Neural progenitor cell (in vitro differentiated cells): ENCODE results near the gene PTCH1. TPM values are rescaled to one million over a fixed set of nuclear protein-coding genes. Genes with fewer than 3 reads are reported as not detected.

Experiments
- DNase-seq: peaks from one replicate; pipeline ENCODE4 v3.0.0-alpha.2; 2016; ENCODE audit warnings: low spot score
- H2AFZ ChIP-seq: fragments of 200-600 bp; sonication (generic); replicated peaks from 2 replicates; pipeline ENCODE4 v1.6.1; 2016; ENCODE audit warnings: antibody characterized with exemption
- H3F3A ChIP-seq: fragments of 200-600 bp; sonication (generic); 2 replicates; pipeline ENCODE4 v1.6.1; 2016; ENCODE audit warnings: antibody characterized with exemption, low read depth
- H3K27ac ChIP-seq: fragments of 200-600 bp; sonication (generic); 2 replicates; pipeline ENCODE4 v1.5.1; 2016; ENCODE audit warnings: mild to moderate bottlenecking
- H3K27me3 ChIP-seq: fragments of 200-600 bp; sonication (generic); 2 replicates; pipeline ENCODE4 v1.6.1; 2016; ENCODE audit warnings: mild to moderate bottlenecking, moderate library complexity
- H3K36me3 ChIP-seq: fragments of 200-600 bp; sonication (generic); 2 replicates; pipeline ENCODE4 v1.5.1; 2016
- H3K4me1 ChIP-seq: fragments of 200-600 bp; sonication (generic); 2 replicates; pipeline ENCODE4 v1.6.1; 2016; ENCODE audit warnings: mixed run types
- H3K4me2 ChIP-seq: fragments of 200-600 bp; sonication (generic); 2 replicates; pipeline ENCODE4 v1.6.1; 2016
- H3K4me3 ChIP-seq: fragments of 200-600 bp; sonication (generic); 2 replicates; pipeline ENCODE4 v1.5.1; 2016
- H3K79me2 ChIP-seq: fragments of 200-600 bp; sonication (generic); 2 replicates; pipeline ENCODE4 v1.6.1; 2016; ENCODE audit warnings: low read depth
- H3K9ac ChIP-seq: fragments of 200-600 bp; sonication (generic); 2 replicates; pipeline ENCODE4 v1.6.1; 2016
- H3K9me3 ChIP-seq: fragments of 200-600 bp; sonication (generic); 2 replicates; pipeline ENCODE4 v1.5.1; 2016; ENCODE audit warnings: low read depth
- H4K20me1 ChIP-seq: fragments of 200-600 bp; sonication (generic); 2 replicates; pipeline ENCODE4 v1.6.1; 2016; ENCODE audit warnings: low read depth
- H3K27ac Mint-ChIP-seq: 3 replicates; pipeline ENCODE4 v1.8.0; 2021; ENCODE audit warnings: mixed read lengths
- H3K27me3 Mint-ChIP-seq: 2 replicates; pipeline ENCODE4 v1.8.0; 2022; ENCODE audit warnings: low read depth, mild to moderate bottlenecking, inconsistent platforms, moderate library complexity, mixed read lengths; ENCODE audit not compliant: insufficient read depth
- H3K36me3 Mint-ChIP-seq: 3 replicates; pipeline ENCODE4 v1.8.0; 2021; ENCODE audit warnings: mixed read lengths
- H3K4me1 Mint-ChIP-seq: 3 replicates; pipeline ENCODE4 v1.8.0; 2021; ENCODE audit warnings: mixed read lengths
- H3K4me3 Mint-ChIP-seq: 3 replicates; pipeline ENCODE4 v1.8.0; 2021; ENCODE audit warnings: mild to moderate bottlenecking, moderate library complexity, mixed read lengths
- H3K9me3 Mint-ChIP-seq: 3 replicates; pipeline ENCODE4 v1.8.0; 2020; ENCODE audit warnings: mixed read lengths
- EZH2 ChIP-seq: fragments of 200-600 bp; sonication (generic); IDR thresholded peaks from 2 replicates; pipeline ENCODE4 v1.6.1; 2017; ENCODE audit warnings: antibody characterized with exemption, mild to moderate bottlenecking, moderate library complexity
- EZH2phosphoT487 ChIP-seq: fragments of 200-600 bp; sonication (generic); IDR thresholded peaks from 2 replicates; pipeline ENCODE4 v1.6.1; 2017; ENCODE audit warnings: antibody characterized with exemption
- total RNA-seq: library from RNA; depleted of rRNA; stranded (reverse); fragments of >200 nt; gene quantifications from 2 replicates; pipeline ENCODE4 v1.2.3, GENCODE V29; 2015; ENCODE audit warnings: low replicate concordance
- TF ChIP-seq, protein P1 (sequence below): fragments of 200-600 bp; sonication (generic); IDR thresholded peaks from 2 replicates; pipeline ENCODE4 v1.5.1; 2017; ENCODE audit warnings: antibody characterized with exemption, mild to moderate bottlenecking

Gene PTCH1
- total RNA-seq, 1 donor from 2014 or later: 23.0 TPM

DNA sequence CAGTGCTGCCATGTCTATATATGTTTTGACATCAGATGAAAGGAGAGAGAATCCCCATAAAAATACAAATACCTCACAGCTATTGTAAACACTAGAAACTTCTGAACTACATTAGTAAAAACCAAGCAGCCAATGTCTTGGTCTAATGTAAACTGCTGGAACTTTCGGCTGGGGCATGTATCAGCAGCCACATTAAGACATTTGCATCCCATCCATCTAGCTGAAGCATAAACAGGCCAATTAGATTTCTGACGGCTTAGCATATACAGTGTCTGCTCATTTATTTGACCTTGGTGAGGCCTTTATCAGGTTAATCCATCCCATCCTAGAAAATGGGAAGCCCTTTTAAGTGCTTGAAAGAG, 65.7 kb downstream of the PTCH1 start:
- Mint-ChIP-seq H3K27ac (peak overlapping the region; percentile 76), H3K4me3 (peak overlapping the region; percentile 30), H3K36me3 (peaks cover 66% of the 10 kb centered on the region), H3K9me3 (no peaks in the 10 kb centered on the region), H3K4me1 (peaks cover 67% of the 10 kb centered on the region), H3K27me3 (peaks cover 4% of the 10 kb centered on the region)
- Histone ChIP-seq H3K27me3 (no peaks in the 10 kb centered on the region), H3K27ac (peak overlapping the region; percentile 93), H3K36me3 (no peaks in the 10 kb centered on the region), H2AFZ (no peak overlapping the region), H3K9ac (no peak overlapping the region), H3K79me2 (no peaks in the 10 kb centered on the region), H3K4me3 (peak overlapping the region; percentile 28), H3F3A (peaks cover 46% of the 10 kb centered on the region), H4K20me1 (peaks cover 41% of the 10 kb centered on the region), H3K4me1 (peaks cover 60% of the 10 kb centered on the region), H3K4me2 (peak overlapping the region; percentile 79), H3K9me3 (no peaks in the 10 kb centered on the region)
- DNase-seq: no peak
- TF ChIP-seq, protein P1, sequence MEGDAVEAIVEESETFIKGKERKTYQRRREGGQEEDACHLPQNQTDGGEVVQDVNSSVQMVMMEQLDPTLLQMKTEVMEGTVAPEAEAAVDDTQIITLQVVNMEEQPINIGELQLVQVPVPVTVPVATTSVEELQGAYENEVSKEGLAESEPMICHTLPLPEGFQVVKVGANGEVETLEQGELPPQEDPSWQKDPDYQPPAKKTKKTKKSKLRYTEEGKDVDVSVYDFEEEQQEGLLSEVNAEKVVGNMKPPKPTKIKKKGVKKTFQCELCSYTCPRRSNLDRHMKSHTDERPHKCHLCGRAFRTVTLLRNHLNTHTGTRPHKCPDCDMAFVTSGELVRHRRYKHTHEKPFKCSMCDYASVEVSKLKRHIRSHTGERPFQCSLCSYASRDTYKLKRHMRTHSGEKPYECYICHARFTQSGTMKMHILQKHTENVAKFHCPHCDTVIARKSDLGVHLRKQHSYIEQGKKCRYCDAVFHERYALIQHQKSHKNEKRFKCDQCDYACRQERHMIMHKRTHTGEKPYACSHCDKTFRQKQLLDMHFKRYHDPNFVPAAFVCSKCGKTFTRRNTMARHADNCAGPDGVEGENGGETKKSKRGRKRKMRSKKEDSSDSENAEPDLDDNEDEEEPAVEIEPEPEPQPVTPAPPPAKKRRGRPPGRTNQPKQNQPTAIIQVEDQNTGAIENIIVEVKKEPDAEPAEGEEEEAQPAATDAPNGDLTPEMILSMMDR: no peak
- TF ChIP-seq EZH2phosphoT487 (no peak), EZH2 (no peak)

DNA sequence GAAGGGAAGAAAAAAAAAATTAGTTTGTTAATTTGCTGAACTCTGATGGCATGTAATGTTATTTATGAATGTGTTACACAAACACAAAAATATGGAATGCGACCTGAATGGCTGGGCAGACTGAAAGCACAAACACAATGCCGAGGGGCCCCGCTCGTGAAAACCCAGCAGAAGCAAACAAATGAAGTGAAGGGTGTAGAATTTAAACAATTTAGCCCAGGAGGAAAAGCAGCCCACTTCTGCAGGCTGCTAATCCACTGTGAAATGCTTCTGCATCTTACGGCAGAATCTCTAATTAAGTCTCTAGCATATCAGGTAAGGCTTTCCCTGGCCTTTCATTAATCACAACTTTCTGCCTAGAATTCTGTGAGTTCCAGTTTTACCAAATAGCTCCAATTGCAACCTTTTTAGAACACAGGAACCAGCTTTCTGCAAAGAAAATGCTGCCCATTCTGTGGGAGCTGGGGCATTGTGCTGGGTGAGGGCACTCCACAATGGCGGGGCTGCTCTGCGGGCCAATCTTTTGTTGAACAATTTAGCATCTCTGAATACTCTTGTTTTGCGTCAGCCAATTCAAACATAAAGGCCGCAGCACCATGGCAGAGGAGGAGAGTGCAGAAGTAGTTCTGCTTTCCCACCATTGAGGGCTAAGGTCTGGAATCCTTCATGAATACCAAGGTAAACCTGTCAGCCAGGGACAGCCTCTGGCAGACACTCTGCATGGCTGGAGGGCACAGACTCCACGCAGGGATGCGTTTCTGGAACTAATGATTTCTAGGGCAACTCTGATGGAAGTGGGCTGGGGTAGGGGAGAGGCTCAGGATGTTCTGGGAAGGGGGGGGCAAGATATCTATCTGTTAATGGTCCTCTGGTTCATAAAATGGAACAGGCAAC, 66.4 kb downstream of the PTCH1 start:
- Histone ChIP-seq H2AFZ (no peak overlapping the region), H3K4me3 (peak overlapping the region; percentile 28), H3K4me2 (peak overlapping the region; percentile 79), H3K9me3 (no peaks in the 10 kb centered on the region), H3K27ac (peak overlapping the region; percentile 93), H4K20me1 (peaks cover 41% of the 10 kb centered on the region), H3K4me1 (peaks cover 60% of the 10 kb centered on the region), H3F3A (peaks cover 46% of the 10 kb centered on the region), H3K36me3 (no peaks in the 10 kb centered on the region), H3K9ac (no peak overlapping the region), H3K27me3 (no peaks in the 10 kb centered on the region), H3K79me2 (no peaks in the 10 kb centered on the region)
- peak; percentile 74 for DNase-seq
- Mint-ChIP-seq H3K27ac (peak overlapping the region; percentile 76), H3K4me1 (peaks cover 70% of the 10 kb centered on the region), H3K36me3 (peaks cover 63% of the 10 kb centered on the region), H3K9me3 (no peaks in the 10 kb centered on the region), H3K4me3 (peak overlapping the region; percentile 30), H3K27me3 (peaks cover 4% of the 10 kb centered on the region)
- no peak for TF ChIP-seq EZH2
- TF ChIP-seq, protein P1: no peak
- TF ChIP-seq EZH2phosphoT487: no peak

DNA sequence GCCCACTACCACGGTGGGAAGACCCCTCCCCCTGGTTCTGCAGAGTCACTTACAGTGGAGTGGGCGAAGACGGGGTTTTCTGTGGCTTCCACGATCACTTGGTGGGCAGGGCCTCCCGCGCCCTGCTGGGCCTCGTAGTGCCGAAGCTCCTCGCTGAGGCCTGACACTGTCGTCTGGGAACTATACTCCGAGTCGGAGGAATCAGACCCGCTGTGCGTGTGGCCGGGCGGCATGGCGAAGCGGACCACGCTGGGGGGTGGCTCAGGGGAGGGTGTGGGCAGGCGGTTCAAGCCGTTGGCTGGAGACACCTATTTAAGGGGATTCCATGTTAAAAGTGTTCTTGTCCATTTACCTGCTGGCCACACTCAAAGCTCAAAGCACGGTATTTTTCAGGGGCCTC, 67.8 kb downstream of the PTCH1 start:
- no peak for TF ChIP-seq EZH2
- no peak for TF ChIP-seq EZH2phosphoT487
- TF ChIP-seq, protein P1: no peak
- Histone ChIP-seq H3F3A (peaks cover 46% of the 10 kb centered on the region), H3K79me2 (no peaks in the 10 kb centered on the region), H3K27ac (no peak overlapping the region), H3K4me3 (no peak overlapping the region), H3K36me3 (no peaks in the 10 kb centered on the region), H4K20me1 (peaks cover 41% of the 10 kb centered on the region), H3K4me1 (peaks cover 60% of the 10 kb centered on the region), H3K9me3 (no peaks in the 10 kb centered on the region), H3K27me3 (no peaks in the 10 kb centered on the region), H3K4me2 (no peak overlapping the region), H2AFZ (no peak overlapping the region), H3K9ac (no peak overlapping the region)
- no peaks in the 10 kb centered on the region for H3K9me3 Mint-ChIP-seq
- H3K4me3 Mint-ChIP-seq: peak overlapping the region; percentile 27
- H3K36me3 Mint-ChIP-seq: peaks cover 57% of the 10 kb centered on the region
- H3K27ac Mint-ChIP-seq: peak overlapping the region; percentile 59
- no peak for DNase-seq
- peaks cover 3% of the 10 kb centered on the region for H3K27me3 Mint-ChIP-seq
- H3K4me1 Mint-ChIP-seq: peaks cover 73% of the 10 kb centered on the region
